CD14-positive monocyte (primary cell): ENCODE measurements around the gene CDH18. TPM values are rescaled to one million over a fixed set of nuclear protein-coding genes. Genes with fewer than 3 reads are reported as not detected.

ENCODE experiments used
- DNase-seq, 3 donors: peaks; one replicate each; pipeline ENCODE4 v3.0.0-alpha.2; 2011 to 2022
- H2AFZ ChIP-seq: 2 replicates; pipeline ENCODE4 v1.6.0; 2012; ENCODE audit warnings: mild to moderate bottlenecking, low read depth, low read length, inconsistent platforms; ENCODE audit not compliant: insufficient read depth, poor library complexity, severe bottlenecking
- H3K27ac ChIP-seq, 2 donors: 1 replicate in 1 of 2; 2 replicates in 1 of 2; pipeline ENCODE4 v1.5.1; 2012 to 2013; ENCODE audit warnings: low read length in 2 of 2, control low read depth in 1 of 2, inconsistent platforms in 1 of 2, low read depth in 1 of 2, mild to moderate bottlenecking in 1 of 2
- H3K27me3 ChIP-seq, 2 donors: one replicate each; pipeline versions ENCODE4 v1.6.0 to v1.6.1; 2011 to 2013; ENCODE audit warnings: low read length in 2 of 2; ENCODE audit not compliant: control insufficient read depth in 2 of 2, insufficient read depth in 2 of 2
- H3K36me3 ChIP-seq, 2 donors: replicated peaks in 1 of 2; 1 replicate in 1 of 2; 2 replicates in 1 of 2; pipeline versions ENCODE4 v1.5.1 to v1.6.1; 2012 to 2013; ENCODE audit warnings: low read length in 2 of 2, control low read depth in 1 of 2, inconsistent platforms in 1 of 2, mild to moderate bottlenecking in 1 of 2; ENCODE audit not compliant: insufficient read depth in 2 of 2, control insufficient read depth in 1 of 2
- H3K4me1 ChIP-seq, 2 donors: 1 replicate in 1 of 2; 2 replicates in 1 of 2; pipeline versions ENCODE4 v1.5.1 to v1.6.1; 2012 to 2013; ENCODE audit warnings: low read length in 2 of 2, control low read depth in 1 of 2, inconsistent platforms in 1 of 2, mild to moderate bottlenecking in 1 of 2, moderate library complexity in 1 of 2; ENCODE audit not compliant: insufficient read depth in 2 of 2, control insufficient read depth in 1 of 2
- H3K4me2 ChIP-seq: replicated peaks from 2 replicates; pipeline ENCODE3; 2012; ENCODE audit warnings: low read length, moderate library complexity, mild to moderate bottlenecking; ENCODE audit not compliant: poor library complexity, severe bottlenecking; ENCODE audit errors: extremely low read depth
- H3K4me3 ChIP-seq, 3 experiments: fragments of 200-600 bp in 1 of 3; sonication (generic) in 1 of 3; replicated peaks in 1 of 3; 1 replicate in 2 of 3; 2 replicates in 1 of 3; pipeline ENCODE4 v1.5.1; 2011 to 2013; ENCODE audit warnings: low read length in 3 of 3, mild to moderate bottlenecking in 3 of 3, control low read depth in 2 of 3, low read depth in 2 of 3, inconsistent platforms in 1 of 3, moderate library complexity in 1 of 3
- H3K79me2 ChIP-seq: 2 replicates; pipeline ENCODE4 v1.6.0; 2012; ENCODE audit warnings: mild to moderate bottlenecking, control low read depth, inconsistent platforms, low read length, moderate library complexity; ENCODE audit not compliant: insufficient read depth
- H3K9ac ChIP-seq: 2 replicates; pipeline ENCODE4 v1.6.0; 2017; ENCODE audit warnings: low read length, mild to moderate bottlenecking; ENCODE audit not compliant: insufficient read depth, poor library complexity, severe bottlenecking
- H3K9me3 ChIP-seq, 2 donors: replicated peaks in 1 of 2; 1 replicate in 1 of 2; 2 replicates in 1 of 2; pipeline versions ENCODE4 v1.5.1 to v1.6.1; 2012 to 2013; ENCODE audit warnings: low read length in 2 of 2, control low read depth in 1 of 2; ENCODE audit not compliant: control insufficient read depth in 1 of 2, insufficient read depth in 1 of 2
- H4K20me1 ChIP-seq: 2 replicates; pipeline ENCODE4 v1.6.0; 2012; ENCODE audit warnings: mild to moderate bottlenecking, low read length, control low read depth, moderate library complexity; ENCODE audit not compliant: insufficient read depth
- H3K27ac Mint-ChIP-seq, 7 donors: one replicate each; pipeline ENCODE4 v1.8.0; 2020; ENCODE audit warnings: mild to moderate bottlenecking in 7 of 7, mixed read lengths in 7 of 7, moderate library complexity in 6 of 7, inconsistent platforms in 2 of 7
- H3K27me3 Mint-ChIP-seq, 3 donors: one replicate each; pipeline ENCODE4 v1.8.0; 2021 to 2022; ENCODE audit warnings: low read depth in 3 of 3, mild to moderate bottlenecking in 3 of 3, mixed read lengths in 3 of 3, moderate library complexity in 3 of 3, inconsistent platforms in 1 of 3
- H3K36me3 Mint-ChIP-seq, 2 donors: one replicate each; pipeline ENCODE4 v1.8.0; 2020; ENCODE audit warnings: mixed read lengths in 2 of 2, inconsistent platforms in 1 of 2, mild to moderate bottlenecking in 1 of 2
- H3K4me1 Mint-ChIP-seq: one replicate; pipeline ENCODE4 v1.8.0; 2020; ENCODE audit warnings: mild to moderate bottlenecking, mixed read lengths
- H3K4me3 Mint-ChIP-seq, 2 donors: one replicate each; pipeline ENCODE4 v1.8.0; 2020; ENCODE audit warnings: mild to moderate bottlenecking in 2 of 2, mixed read lengths in 2 of 2, moderate library complexity in 1 of 2
- H3K9me3 Mint-ChIP-seq, 7 donors: one replicate each; pipeline ENCODE4 v1.8.0; 2020 to 2022; ENCODE audit warnings: mixed read lengths in 7 of 7, mild to moderate bottlenecking in 6 of 7, moderate library complexity in 6 of 7, inconsistent platforms in 2 of 7
- WGBS: methylation state at CpG from one replicate; pipeline ENCODE4 v1.1.5; 2013; ENCODE audit warnings: missing lambda C conversion rate; ENCODE audit not compliant: insufficient coverage; 5-methylcytosine and 5-hydroxymethylcytosine counted together
- intact Hi-C, 2 donors: fragments of 100-400 bp; cut with micrococcal nuclease; formaldehyde crosslinking; loops; one replicate each; pipeline versions ENCODE4 v1.15.0 to v1.15.1; 2023
- polyA plus RNA-seq, 3 donors: library from polyadenylated mRNA; depleted of rRNA in 1 of 3; unstranded in 2 of 3; stranded (reverse) in 1 of 3; fragments of 300-500 nt in 2 of 3; fragments of >200 nt in 1 of 3; fragmentation: Illumina TruSeq in 2 of 3; gene quantifications; 1 replicate in 2 of 3; 2 replicates in 1 of 3; pipeline ENCODE4 v1.2.3, GENCODE V29; 2012 to 2021
- TF ChIP-seq, protein P1 (sequence below): fragments of 200-600 bp; IDR thresholded peaks from one replicate; pipeline ENCODE4 v1.8.0; 2022; ENCODE audit warnings: antibody characterized with exemption, mild to moderate bottlenecking

CDH18 gene
- polyA plus RNA-seq, 3 donors = not detected

DNA sequence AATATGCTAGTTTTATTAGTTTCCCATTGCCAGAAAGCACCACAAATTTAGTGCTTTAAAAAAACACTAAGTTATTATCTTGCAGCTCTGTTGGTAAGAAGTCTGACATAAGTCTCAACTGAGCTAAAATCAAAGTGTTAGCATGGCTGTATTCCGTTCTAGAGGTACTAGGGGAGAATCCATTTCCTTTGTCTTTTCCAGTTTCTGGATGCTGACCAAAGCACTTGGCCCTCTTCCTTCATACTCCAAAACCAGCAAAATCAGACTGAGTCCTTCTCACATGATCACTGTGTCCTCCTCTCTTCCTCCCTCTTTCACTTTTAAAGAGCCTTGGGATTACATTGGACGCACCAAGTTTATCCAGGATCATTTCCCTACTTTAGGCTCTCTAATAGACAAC lies 9.5 kb downstream of the CDH18 start:
- Mint-ChIP-seq H3K4me1 (no peaks in the 10 kb centered on the region), H3K27me3 (no peaks in the 10 kb centered on the region), H3K36me3 (no peaks in the 10 kb centered on the region), H3K9me3 (peaks cover 0 to 8% (median 3%) of the 10 kb centered on the region in 7 donors), H3K27ac (no peak overlapping the region), H3K4me3 (no peak overlapping the region)
- 87% methylated on average over 2 of the region's 2 CpGs for WGBS
- Histone ChIP-seq H3K4me1 (no peaks in the 10 kb centered on the region), H3K27ac (no peak overlapping the region), H3K9ac (no peak overlapping the region), H4K20me1 (no peaks in the 10 kb centered on the region), H3K4me3 (no peak overlapping the region), H3K36me3 (no peaks in the 10 kb centered on the region), H3K9me3 (peaks cover 0 to 5% of the 10 kb centered on the region in 2 donors), H3K4me2 (no peak overlapping the region), H3K79me2 (no peaks in the 10 kb centered on the region), H3K27me3 (no peaks in the 10 kb centered on the region), H2AFZ (no peak overlapping the region)
- TF ChIP-seq, protein P1, sequence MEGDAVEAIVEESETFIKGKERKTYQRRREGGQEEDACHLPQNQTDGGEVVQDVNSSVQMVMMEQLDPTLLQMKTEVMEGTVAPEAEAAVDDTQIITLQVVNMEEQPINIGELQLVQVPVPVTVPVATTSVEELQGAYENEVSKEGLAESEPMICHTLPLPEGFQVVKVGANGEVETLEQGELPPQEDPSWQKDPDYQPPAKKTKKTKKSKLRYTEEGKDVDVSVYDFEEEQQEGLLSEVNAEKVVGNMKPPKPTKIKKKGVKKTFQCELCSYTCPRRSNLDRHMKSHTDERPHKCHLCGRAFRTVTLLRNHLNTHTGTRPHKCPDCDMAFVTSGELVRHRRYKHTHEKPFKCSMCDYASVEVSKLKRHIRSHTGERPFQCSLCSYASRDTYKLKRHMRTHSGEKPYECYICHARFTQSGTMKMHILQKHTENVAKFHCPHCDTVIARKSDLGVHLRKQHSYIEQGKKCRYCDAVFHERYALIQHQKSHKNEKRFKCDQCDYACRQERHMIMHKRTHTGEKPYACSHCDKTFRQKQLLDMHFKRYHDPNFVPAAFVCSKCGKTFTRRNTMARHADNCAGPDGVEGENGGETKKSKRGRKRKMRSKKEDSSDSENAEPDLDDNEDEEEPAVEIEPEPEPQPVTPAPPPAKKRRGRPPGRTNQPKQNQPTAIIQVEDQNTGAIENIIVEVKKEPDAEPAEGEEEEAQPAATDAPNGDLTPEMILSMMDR = no peak
- intact Hi-C loops = no loop called here
- DNase-seq = no peak

DNA sequence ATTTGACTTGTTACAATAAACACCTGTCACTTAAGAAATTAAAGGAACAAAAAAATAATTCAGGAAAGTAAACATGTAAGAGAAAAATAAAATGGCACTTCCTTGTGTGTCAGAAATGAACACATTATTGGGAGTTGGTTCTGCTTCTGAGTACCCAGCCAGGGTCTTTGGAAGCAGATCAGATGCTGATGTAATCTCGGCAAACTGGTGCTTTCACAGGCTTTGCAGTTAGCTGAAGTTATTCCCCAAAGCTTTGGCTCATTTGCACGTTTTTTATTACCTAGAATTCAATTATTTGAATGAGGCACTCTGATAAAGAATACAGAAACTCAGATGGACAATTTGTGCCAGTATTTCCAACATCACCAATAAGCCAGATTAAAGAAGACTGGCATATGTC lies 10.9 kb downstream of the CDH18 start:
- Histone ChIP-seq H3K27me3 (no peaks in the 10 kb centered on the region), H2AFZ (no peak overlapping the region), H3K79me2 (no peaks in the 10 kb centered on the region), H3K36me3 (no peaks in the 10 kb centered on the region), H3K4me2 (no peak overlapping the region), H4K20me1 (no peaks in the 10 kb centered on the region), H3K4me1 (no peaks in the 10 kb centered on the region), H3K27ac (no peak overlapping the region), H3K9me3 (peaks cover 0 to 2% of the 10 kb centered on the region in 2 donors), H3K9ac (no peak overlapping the region), H3K4me3 (no peak overlapping the region)
- 40% methylated on average over 1 of the region's 2 CpGs for whole genome bisulfite sequencing
- no peak for DNase-seq
- peaks cover 0 to 8% (median 3%) of the 10 kb centered on the region in 7 donors for H3K9me3 Mint-ChIP-seq
- H3K4me1 Mint-ChIP-seq = no peaks in the 10 kb centered on the region
- intact Hi-C loops = no loop called here
- H3K36me3 Mint-ChIP-seq = no peaks in the 10 kb centered on the region
- TF ChIP-seq, protein P1 = no peak
- H3K27ac Mint-ChIP-seq = no peak overlapping the region
- H3K4me3 Mint-ChIP-seq = no peak overlapping the region
- no peaks in the 10 kb centered on the region for H3K27me3 Mint-ChIP-seq
